Measurements from ENCODE around the gene SH3RF3. TPM values are rescaled to one million over a fixed set of nuclear protein-coding genes. Genes with fewer than 3 reads are reported as not detected.

The SH3RF3 gene
- total RNA-seq, 4 donors from 2014 or later = 5.3 to 10.0 (median 8.0) TPM

GRCh38 chr2:109419171-109419756 is 290.3 kb downstream of the SH3RF3 start:
- no peak for TF ChIP-seq CTCF (IDR thresholded peaks at IDR 0.05; ENCODE audit: low read depth)

- no peak for TF ChIP-seq CTCF (IDR thresholded peaks at IDR 0.05; ENCODE audit: low read depth)
These were observed 291.0 kb downstream of the SH3RF3 start for GRCh38 chr2:109419960-109420370.

GRCh38 chr2:109421101-109421500 is 292.1 kb downstream of the SH3RF3 start:
- no peak for TF ChIP-seq CTCF (IDR thresholded peaks at IDR 0.05; ENCODE audit: low read depth)

GRCh38 chr2:109421642-109422041 is 292.6 kb downstream of the SH3RF3 start:
- no peak for TF ChIP-seq CTCF (IDR thresholded peaks at IDR 0.05; ENCODE audit: low read depth)

- no peak for TF ChIP-seq CTCF (IDR thresholded peaks at IDR 0.05; ENCODE audit: low read depth)
These were observed 293.2 kb downstream of the SH3RF3 start for GRCh38 chr2:109422071-109422757.

- TF ChIP-seq CTCF (IDR thresholded peaks at IDR 0.05; ENCODE audit: low read depth) = no peak
These were observed 293.9 kb downstream of the SH3RF3 start for GRCh38 chr2:109422758-109423500.
